ENCODE measurements around the gene TBC1D22A. TPM values are rescaled to one million over a fixed set of nuclear protein-coding genes. Genes with fewer than 3 reads are reported as not detected.

The TBC1D22A gene
- total RNA-seq, 2 experiments from 2014 or later = 37.4 TPM

DNA sequence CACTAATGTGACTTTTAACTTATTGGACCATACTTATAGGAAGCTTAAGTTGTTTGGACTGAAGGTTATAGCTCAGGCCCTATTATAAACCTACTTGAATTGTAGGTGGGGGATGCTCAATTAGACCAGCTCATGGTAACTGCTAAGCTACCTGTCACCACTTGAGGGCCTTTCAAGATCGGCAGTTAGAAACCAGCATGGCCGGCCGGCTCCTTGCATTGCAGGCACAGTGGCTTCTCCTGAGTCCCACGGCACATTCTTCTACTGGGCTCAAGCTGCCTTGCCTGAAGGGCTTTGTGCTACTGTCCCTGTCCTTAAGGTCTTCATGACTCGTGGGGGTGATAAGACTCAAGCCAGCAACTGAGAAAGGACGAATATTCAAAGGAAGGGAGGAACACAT, 70.8 kb downstream of the TBC1D22A start:
- ChIA-PET POLR2A (interaction anchor here (0.7 kb wide), 1 partner anchor 41 kb away, joined by 3 read pairs; no protein-coding TSS in a partner anchor), CTCF (no interaction called here)

DNA sequence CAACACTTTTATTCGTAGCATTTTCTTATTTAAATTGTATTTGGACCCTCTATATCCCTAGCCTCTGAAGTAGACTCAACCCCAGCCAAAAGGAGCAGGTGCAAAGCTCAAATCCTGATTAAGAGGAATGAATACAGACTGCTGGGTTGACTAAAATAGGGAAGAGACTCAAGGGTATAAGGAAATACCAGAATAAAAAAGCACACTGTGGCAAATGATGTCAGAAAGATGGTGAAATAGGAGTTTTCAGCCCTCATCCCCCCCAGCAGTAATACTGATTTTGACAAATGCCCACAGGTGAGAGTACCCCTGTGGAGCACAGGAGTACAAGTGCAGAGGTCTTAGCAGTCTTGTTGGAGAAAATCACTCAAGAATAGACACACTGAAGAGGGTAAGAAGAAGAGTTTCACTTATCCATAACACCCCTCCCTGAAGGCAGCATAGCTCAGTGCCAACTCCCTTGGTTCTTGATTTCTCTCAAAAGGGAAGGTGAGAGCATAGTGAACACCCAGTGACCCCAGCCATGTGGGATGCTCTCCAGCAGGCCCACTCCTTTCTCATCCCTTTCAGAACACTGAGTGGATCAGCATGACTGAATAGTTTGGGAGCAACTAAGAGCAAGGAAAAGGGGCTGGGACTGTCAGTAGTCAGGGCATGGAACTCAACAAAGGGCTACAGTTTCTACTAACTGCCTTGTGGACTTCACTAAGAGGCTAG, 71.7 kb downstream of the TBC1D22A start:
- ChIA-PET CTCF (no interaction called here), POLR2A (no interaction called here)

DNA sequence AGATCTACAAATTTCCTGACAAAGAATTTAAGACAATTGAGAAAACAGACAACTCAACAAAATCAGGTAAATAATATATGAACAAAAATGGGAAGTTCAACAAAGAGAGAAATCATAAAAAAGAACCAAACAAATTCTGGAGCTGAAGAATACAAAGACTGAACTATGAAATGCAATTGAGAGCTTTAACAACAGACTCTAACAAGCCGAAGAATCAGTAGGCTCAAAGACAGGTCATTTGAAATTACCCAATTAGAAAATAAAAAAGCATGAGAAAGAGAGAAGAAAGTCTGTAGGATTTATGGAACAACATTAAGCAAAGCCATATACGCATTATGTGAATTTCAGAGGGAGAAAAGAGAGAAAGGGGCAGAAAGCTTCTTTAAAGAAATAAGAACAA, 72.8 kb downstream of the TBC1D22A start:
- ChIA-PET POLR2A (no interaction called here), CTCF (no interaction called here)

DNA sequence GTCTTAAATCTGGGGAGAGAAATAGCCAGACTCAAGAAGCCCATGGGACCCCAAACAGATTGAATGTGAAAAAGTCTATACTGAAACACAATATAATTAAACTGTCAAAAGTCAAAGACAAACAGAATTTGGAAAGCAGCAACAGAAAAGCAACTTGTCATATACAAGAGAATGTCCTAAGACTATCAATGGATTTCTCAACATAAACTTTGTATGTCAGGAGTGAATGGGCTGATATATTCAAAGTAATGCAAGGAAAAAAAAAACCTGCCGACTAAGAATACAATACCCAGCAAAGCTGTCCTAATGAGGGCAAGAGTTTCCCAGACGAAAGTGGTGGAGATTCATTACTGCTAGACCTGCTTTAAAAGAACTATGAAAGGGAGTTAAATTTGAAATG, 73.2 kb downstream of the TBC1D22A start:
- ChIA-PET POLR2A (no interaction called here), CTCF (no interaction called here)

DNA sequence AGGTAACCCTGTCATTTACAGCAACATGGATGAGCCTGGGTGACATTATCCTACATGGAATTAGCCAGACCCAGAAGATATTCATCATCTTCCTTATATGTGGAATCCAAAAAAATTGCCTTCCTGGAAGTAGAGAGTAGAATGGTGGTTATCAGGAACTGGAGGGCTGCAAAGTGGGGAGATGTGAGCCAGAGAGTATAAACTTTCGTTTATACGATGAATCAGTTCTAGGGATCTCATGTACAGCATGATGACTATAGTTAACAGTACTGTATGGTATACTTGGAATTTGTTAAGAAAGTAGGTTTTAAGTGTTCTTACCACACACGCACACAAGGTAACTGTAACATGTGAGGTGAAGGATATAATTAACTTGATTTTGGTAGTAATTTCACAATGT, 79.1 kb downstream of the TBC1D22A start:
- CTCF ChIA-PET = no interaction called here
- POLR2A ChIA-PET = no interaction called here

DNA sequence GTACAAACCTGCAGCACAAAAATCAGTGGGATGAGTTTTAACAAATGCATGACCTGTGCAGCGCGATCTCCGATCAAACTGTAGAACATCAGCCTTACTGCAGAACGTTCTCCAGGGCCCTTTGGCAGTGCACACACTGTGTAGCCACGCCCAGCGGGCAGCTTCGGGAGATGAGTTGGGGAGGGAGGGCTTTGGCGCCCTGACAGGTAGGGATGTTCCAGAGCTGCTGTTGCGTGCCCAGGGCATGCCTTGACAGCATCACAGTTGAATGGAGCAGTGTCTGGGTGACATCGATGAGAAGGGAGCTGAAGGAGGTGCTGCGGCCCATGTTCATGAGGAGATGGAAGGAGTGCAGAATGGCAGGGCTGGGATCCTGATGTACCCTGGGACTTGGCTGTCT, 80.2 kb downstream of the TBC1D22A start:
- ChIA-PET POLR2A (no interaction called here), CTCF (no interaction called here)

DNA sequence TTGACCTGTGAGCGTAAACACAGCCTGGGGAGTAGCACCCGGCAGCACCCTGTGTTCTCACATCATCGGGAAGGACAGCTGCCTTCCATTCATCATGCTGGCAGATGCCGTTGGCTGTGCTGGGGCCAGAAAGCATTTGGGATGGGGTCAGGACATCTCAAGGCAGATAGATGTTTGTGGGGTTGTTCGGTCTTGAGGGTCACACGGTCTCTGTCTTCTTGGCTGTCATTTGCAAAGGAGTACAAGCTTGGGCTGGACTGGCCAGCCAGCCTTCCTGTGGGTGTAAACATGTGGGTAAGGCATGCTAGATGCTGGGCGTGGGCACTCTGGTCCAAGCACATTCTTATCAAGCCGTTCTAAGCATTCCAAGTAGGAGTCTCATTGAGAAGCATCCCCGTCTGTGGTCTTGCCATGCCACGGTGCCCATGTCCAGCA, 81.4 kb downstream of the TBC1D22A start:
- CTCF ChIA-PET = interaction anchor here (0.6 kb wide), 1 partner anchor 384 kb away, joined by 4 read pairs; no protein-coding TSS in a partner anchor
- POLR2A ChIA-PET = no interaction called here

DNA sequence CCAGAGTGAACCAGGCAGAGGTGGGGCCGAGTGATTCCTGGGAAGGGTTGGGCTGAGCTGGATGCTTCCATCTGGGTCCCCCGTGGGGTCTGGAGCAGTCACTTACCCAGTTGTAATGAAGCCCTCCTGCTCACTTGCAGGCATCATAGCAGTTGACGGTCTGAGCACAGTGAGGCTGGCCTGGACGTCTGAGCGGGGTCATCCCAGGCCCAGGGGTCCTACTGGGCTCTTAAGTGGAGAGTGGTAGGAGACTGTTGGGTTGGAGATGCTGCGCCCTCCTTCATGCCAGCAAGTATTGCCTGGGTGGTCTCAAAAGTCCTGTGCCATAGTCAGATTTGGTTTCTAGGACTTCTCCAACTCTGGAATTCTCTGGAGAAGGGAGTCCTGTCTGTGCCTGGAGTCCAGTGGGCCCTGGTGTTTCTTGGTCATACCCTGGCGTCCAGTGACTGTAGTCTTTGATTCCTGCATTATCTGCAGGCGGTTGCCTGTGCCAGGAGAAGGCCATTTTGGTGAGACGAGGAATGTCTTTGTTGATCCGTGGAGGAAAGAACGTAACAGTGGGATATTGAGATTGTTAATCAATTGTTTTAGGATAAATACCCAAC, 82.3 kb downstream of the TBC1D22A start:
- ChIA-PET CTCF (interaction anchor here (0.7 kb wide), 1 partner anchor 38 kb away, joined by 3 read pairs; no protein-coding TSS in a partner anchor), POLR2A (interaction anchor here (0.5 kb wide), 1 partner anchor 29 kb away, joined by 5 read pairs; no protein-coding TSS in a partner anchor)

DNA sequence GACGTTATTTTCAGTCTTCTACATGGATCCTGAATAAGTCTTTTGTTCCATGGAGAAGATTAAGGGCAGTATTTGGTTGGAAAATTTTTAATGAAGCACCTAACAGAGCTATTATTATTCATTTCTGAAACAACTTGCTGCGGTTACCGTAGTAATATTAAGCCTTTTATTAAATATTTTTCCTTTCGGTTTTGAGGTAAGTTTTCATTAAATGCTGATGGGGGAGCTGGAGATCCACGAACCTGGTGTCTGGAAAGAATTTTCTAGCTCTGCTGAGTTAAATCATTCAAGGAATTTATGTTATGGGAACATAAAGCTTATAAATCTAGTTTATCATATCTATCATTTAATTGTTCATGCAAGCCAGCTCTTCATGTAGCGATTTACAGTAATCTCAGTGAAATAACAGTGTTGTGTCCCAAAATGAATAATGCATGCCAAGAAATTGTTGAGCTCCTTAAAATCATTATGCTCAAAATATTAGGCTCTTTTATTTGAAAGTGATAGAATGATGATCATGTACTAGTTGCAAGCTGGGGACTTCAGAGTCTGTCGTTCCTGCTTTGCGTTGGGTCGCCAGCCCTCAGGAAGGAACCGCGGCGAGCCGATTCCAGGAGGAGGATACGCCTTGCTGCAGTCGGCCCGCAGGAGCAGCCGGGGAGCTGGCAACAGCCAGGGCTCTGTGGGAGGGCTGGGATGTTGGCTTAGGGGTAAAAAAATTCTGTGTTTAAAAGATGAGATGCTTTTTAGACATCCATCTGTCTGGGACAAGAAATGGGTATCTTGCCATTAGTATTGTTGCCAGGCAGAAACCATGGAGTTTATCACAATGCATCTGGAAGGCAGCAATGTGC, 83.1 kb downstream of the TBC1D22A start:
- POLR2A ChIA-PET = no interaction called here
- CTCF ChIA-PET = no interaction called here

DNA sequence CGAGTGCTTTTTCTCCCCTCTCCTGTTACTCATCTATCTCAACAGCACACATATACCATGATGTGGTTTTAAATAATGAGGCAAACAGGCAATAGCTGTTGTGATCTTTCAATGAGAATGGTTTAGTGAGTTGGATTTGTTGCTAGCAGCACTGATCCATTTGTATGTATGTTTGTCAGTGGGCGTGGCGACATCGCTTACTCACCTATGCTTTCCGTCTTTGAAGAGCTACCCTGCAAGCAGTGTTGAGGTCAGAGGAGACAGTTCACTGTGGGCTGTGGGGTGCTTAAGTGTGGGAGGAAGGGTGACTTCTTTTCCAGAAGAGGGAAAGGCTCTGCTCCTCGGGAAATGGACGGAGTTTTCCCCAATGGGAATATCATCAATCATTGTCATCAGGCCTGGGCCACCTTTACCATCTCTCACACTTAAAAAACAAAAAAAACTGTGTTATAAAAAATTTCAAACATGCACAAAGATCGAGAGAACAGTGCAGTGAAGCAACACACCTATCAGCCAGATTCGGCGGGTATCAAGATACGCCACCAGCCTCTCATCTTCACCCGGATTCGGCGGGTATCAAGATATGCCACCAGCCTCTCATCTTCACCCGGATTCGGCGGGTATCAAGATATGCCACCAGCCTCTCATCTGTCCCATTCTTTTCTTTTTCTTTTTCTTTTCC, 83.8 kb downstream of the TBC1D22A start:
- CTCF ChIA-PET = no interaction called here

DNA sequence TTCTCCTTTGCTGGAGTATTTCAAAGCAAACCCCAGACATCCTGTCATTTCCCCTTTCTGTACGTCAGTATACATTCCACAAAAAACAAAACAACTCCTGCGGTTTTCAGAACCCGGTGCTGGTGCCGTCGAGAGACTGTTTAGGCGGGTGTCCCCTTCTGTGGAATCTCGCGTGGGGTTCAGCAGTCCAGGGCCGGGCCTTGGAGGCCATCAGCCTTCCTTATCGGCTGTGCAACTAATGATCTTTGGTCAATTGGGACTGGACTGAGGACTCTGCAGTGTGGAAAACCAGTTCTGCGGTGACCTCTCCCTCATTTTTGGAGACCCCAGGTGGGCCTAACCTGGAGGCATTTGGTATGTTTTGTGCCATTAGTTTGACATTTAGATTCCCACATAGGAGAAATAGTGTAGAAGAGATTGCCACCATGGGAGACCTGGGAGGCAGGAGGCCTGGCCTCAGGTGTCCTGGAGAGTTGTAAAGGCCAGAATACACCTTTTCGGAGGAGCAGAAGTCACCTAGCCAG, 84.4 kb downstream of the TBC1D22A start:
- ChIA-PET CTCF (no interaction called here), POLR2A (no interaction called here)

More for the DNA sequence above, 83.8 kb downstream of the TBC1D22A start:
- POLR2A ChIA-PET = no interaction called here

DNA sequence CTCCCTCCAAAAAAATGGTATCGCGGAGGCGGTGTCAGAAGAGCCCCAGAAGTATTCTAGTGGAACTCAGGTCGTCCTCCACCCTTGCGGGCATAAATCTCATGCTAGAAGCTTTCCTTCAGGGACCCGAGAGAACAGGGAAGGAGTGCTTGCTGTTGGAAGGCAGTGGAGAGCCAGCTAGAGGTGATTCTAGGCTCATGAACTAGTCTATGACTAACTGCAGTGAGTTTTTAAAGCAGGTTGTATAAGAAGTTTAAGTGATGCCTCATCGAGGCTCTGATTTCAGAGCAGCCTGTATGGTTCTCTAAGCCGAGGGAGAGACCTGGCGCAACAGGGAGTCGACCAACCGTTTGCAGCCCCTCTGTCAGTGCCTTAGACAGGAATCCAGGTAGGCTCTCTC, 85.7 kb downstream of the TBC1D22A start:
- CTCF ChIA-PET = no interaction called here
- POLR2A ChIA-PET = no interaction called here

DNA sequence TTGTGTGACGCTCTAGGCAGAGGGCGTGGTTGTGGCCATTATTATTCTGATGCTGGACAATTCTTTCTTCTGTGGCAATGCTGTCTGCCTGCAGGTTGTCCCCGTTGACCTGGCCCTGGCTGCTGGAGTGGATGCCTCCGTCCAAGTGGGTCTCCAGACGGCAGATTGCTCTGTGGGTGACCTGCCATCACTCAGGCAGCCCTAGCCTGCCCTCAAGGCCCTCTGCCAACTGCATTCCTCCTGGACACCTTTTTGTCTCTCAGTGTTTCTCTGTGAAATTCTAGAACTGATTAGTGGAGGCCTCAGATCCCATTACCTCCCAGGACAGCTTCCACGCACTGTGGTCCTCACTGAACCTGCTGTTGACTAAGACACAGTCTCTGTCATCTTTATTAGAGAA, 86.7 kb downstream of the TBC1D22A start:
- ChIA-PET POLR2A (no interaction called here), CTCF (no interaction called here)

DNA sequence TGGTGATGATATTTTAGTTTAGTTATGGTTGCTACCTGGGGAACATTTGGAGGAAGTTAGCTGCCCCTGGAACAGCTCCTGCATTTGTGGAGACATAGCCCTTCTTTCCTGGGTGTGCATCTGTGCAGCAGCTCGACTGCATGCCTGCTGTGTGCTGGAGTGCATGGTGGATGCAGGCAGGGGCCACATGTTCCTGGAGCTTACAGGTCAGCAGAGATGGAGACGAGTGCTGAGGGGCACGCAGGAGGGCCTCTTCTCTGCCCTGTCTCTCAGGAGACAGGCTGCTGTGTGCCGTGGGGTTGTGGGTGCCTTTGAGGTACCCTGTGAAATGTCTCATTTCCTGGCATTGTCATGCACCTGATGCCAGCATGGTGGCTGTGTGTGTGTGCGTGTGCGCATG, 87.5 kb downstream of the TBC1D22A start:
- ChIA-PET CTCF (no interaction called here), POLR2A (no interaction called here)

DNA sequence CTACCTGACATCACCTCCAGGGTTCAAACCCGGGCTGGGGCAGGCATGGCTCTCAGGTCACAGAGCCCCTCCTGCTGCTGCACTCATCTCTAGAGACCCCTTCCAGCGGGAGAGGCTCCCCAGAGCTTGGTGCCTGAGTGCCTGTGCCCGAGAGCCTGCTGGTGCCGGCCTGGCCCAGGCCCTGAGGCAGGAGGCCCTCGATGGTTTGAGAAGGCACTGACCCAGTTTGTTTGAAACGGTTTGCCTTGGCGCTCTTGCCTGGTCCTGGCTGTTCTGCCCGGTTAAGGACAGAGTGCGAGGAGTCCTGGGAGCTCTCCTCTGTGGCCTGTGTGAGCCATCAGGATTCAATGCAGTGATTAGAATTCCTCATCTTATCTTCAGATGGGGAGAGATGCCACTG, 88.9 kb downstream of the TBC1D22A start:
- POLR2A ChIA-PET = interaction anchor here (0.9 kb wide), 1 partner anchor 92 kb away, joined by 4 read pairs; no protein-coding TSS in a partner anchor
- CTCF ChIA-PET = no interaction called here

DNA sequence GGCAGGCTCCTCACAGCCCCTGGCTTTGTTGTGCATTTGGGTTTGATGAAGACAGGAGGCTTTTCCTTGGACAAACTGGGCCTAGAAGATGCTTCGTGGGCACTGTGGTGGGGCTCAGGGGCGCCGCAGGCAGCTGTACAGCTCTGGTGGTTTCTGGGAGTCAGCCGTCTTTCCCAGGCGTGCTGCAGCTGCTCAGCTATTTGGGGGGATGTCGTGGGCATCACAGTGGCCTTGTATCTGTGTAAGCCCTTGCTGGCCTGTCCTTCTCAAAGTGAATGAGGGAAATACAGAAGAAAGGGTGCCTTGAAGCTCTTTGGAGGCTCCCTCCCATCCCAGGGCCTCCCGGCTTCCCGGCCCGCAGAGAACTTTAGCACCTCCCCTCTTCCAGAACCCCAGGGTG, 89.5 kb downstream of the TBC1D22A start:
- ChIA-PET POLR2A (interaction anchor here (0.9 kb wide), 1 partner anchor 93 kb away, joined by 4 read pairs; no protein-coding TSS in a partner anchor), CTCF (no interaction called here)

DNA sequence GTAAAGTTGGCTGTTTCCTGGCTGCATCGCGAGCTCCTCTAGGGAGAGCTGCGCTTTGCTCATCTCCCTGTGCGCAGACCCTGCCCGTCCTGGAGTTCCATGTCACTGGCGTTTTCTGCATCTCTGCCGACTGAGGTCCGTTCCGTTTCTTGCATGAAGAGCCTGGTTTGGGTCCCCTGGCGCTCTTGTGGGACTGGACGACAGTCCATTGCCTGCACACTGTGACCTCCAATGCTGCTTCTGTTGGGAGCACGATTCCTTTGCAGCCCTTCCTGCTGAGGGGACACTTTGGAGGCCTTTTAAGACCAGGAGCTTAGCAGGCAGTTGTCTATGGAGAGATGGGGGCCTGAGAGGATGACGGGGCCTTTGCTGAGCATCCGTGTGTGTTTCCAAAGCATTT, 90.3 kb downstream of the TBC1D22A start:
- CTCF ChIA-PET = no interaction called here
- POLR2A ChIA-PET = no interaction called here

DNA sequence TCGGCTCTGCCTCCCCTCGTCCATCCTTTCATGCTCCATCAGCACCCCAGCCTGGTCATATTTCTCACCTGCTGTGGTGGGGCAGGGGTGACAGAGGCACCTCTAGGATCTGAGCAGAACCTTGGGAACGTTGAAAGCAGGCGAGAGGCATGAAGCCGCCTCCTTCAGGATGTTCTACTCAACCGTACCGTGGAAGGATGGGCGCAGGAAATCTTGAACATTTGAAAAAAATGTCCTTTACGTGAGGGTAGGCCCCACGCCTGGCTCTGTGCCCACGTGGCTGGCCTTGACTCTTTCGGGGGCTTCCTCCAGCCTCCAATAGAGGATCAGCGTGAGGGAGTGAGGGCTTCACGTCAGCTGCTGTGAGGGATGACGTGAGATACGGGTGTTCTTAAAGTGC, 90.7 kb downstream of the TBC1D22A start:
- CTCF ChIA-PET = no interaction called here
- POLR2A ChIA-PET = no interaction called here

DNA sequence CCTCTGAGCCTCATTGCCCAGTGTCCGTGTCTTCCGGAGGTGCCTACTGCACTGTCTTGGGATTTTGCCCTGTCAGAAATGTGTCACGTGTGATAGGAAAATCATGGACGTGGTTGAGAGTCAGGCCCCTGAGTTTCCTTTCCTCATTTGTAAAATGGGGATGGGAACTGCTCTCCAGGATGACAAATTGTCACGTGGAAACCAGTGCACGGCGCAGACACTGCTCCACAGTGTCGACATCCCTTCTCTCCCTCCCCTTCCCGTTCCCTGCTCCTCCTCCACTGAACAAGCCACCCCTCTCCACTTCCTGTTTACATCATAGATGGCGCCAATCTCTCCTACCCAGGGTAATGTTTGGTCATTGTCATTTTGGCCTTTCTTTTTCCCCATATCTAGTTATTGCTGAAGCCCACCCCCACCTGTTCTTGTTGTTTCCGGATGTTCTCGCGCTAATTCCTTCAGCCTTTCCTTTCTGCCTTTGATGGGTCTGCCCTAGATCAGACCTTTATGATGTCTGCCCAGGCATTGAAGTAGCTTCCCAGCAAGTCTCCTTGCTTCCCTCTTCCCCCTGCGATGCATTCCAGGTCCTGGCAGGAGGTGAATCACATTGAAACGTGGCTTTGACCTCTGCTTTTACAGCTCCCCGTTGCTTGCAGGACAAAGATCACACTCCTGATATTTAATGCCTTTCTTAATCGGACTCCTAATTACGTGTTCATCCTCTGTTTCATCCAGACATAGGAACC, 91.8 kb downstream of the TBC1D22A start:
- ChIA-PET POLR2A (no interaction called here), CTCF (no interaction called here)

Data from activated CD8-positive, alpha-beta memory T cell treated with anti-CD3 and anti-CD28 coated beads for 36 hours (primary cell).